SH-SY5Y (cell line): ENCODE measurements around the gene IL16.

Source experiments
- GATA2 ChIP-seq: IDR thresholded peaks from 2 replicates; pipeline ENCODE4 v1.6.1; 2011; ENCODE audit warnings: mild to moderate bottlenecking, low read depth, low read length
- GATA3 ChIP-seq: IDR thresholded peaks from 2 replicates; pipeline ENCODE4 v1.6.1; 2011; ENCODE audit warnings: low read depth, mild to moderate bottlenecking, low read length, moderate library complexity

IL16 gene

DNA sequence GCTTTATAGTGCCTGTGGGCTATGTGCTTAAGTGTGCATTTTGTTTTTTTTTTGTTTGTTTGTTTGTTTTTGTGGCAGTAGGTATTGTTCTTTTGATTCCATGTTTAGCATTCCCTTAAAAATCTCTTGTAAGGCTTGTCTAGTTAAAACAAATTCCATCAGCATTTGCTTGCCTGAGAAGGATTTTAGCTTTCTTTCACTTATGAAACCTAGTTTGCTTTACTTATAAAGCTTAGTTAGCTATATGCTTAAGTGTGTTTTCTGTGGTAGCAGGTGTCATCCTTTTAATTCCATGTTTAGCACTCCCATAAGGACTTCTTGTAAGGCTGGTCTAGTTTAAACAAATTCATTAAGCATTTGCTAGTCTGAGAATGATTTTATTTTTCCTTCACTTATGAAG, 17.3 kb downstream of the IL16 start:
- TF ChIP-seq GATA2, result no peak
- TF ChIP-seq GATA3, result no peak

DNA sequence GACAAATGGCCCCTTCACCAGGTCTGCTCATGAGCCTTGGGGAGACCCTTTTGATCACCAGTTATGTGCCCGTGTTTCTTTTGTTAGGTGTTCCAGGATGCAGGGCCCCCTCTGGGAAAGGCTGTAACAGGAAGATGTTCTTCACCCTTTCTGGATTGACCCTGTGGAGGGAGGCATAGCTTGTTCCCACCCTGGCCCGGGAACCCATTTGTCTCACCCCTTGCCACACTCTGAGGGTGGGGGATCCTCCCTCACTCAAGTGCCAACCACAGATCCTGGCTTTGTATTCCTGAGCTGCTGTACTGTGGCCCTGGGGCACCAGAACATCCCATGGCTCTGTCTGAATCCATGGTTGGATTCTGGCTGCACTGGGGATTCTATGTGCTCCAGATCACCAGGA, 18.9 kb downstream of the IL16 start:
- TF ChIP-seq GATA2 (no peak), GATA3 (no peak)

- TF ChIP-seq GATA3 (no peak), GATA2 (no peak)
These were observed 19.3 kb downstream of the IL16 start for GRCh38 chr15:81215983-81216382.

GRCh38 chr15:81216422-81216821, 19.7 kb downstream of the IL16 start:
- TF ChIP-seq GATA2 (no peak), GATA3 (no peak)

DNA sequence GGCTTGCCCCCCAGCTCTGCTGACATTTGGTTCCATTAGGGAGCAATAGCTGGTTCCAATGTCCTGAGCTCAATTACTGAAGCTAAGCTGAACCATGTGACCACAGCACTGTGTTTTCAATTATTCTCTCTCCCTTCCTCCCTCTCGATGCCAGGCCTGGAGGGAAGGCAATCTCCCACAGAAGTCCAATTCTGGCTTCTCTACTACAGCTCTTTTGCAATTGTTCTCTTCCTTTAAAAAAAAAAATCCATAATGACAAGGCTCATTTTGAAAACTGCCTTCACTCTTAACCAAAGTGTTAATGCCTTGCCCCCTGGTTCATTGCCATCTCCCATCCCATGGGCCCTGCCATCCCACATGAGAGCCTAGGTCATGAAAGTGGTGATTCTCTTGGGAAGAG, 24.8 kb downstream of the IL16 start:
- no peak for TF ChIP-seq GATA3

- TF ChIP-seq GATA2, result no peak
- no peak for TF ChIP-seq GATA3
These were observed 25.3 kb downstream of the IL16 start for GRCh38 chr15:81222007-81222406.

GRCh38 chr15:81223346-81223971, 26.8 kb downstream of the IL16 start:
- TF ChIP-seq GATA3 (no peak), GATA2 (no peak)

GRCh38 chr15:81224232-81224631, 27.6 kb downstream of the IL16 start:
- TF ChIP-seq GATA3 (no peak), GATA2 (no peak)

DNA sequence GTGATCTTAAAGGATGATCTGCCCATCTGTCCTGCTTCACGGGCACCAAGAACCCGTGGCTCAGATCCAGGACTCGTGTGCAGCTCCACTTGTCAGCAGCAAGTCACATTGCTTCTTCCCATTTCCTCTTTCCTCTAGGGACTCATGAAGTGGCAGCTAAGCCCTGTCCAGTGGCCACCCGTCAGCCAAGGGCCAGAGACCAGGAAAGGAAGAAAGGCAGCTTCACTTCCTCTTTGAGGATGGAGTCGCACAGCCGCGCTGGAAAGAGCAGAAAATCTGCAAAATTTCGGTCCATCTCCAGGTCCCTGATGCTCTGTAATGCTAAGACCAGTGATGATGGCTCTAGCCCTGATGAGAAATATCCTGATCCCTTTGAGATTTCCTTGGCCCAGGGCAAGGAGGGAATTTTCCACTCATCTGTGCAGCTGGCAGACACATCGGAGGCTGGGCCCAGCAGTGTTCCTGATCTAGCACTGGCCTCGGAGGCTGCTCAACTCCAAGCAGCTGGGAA, 28.5 kb downstream of the IL16 start:
- no peak for TF ChIP-seq GATA3
- no peak for TF ChIP-seq GATA2

DNA sequence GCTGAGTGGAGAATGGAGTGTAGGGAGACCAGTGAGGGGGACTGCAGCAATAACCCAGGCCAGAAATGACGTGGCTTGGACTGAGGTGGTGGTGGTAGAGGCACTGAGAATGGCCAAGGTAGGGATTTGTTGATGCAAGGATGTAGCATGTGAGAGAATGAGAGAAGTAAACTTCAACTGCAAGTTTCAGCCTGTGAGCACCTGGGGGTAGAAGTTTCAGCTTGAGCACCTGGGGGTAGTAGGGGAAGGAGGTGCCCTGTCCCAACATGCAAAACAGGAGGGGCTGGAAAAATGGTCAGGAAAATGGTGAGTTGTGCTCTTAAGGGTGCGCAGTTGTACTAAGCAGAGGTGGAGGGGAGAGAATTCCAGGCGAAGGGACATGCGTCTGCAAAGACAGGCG, 31.0 kb downstream of the IL16 start:
- TF ChIP-seq GATA3 (no peak), GATA2 (no peak)

DNA sequence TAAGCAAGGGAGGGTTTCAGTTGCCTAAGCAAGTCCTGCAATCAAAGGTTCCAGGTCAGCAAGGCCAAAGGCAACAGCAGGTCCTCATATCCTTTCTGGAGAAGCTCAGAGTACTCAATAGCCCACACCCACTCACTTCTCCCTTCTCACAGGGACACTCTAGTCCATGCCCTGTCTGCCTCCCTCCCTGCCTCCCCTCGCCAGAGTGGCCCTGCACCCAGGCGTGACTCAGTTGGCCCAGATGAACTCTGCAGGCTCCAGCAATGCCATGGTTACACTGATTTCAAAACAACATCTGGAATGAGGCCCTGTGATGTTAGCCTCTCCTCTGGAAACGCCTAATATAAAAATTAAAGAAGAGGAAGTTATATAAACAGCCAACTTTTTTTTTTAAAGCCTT, 32.9 kb downstream of the IL16 start:
- TF ChIP-seq GATA3 (no peak), GATA2 (no peak)

GRCh38 chr15:81235276-81236123, 38.8 kb downstream of the IL16 start:
- TF ChIP-seq GATA2 (no peak), GATA3 (no peak)

- TF ChIP-seq GATA3 (no peak), GATA2 (no peak)
These were observed 42.5 kb downstream of the IL16 start for GRCh38 chr15:81239190-81239589.

DNA sequence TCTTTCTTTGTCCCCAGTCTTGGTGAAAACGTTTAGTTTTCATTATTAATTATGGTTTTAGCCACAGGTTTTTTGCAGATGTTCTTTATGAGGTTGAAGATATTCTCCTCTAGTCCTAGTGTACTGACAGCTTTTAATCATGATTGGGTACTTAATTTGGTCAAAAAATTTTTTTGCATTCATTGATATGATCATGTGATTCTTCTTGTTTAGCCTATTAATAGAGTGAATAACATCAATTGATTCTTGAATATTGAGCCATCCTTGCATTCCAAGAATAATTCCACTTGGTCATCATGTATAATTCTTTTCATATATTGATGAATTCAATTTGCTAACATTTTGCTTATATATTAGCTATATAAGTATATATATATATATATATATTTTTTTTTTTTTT, 46.1 kb downstream of the IL16 start:
- TF ChIP-seq GATA3 (no peak), GATA2 (no peak)

- TF ChIP-seq GATA2, result no peak
- TF ChIP-seq GATA3, result no peak
These were observed 47.6 kb downstream of the IL16 start for GRCh38 chr15:81244306-81244705.

DNA sequence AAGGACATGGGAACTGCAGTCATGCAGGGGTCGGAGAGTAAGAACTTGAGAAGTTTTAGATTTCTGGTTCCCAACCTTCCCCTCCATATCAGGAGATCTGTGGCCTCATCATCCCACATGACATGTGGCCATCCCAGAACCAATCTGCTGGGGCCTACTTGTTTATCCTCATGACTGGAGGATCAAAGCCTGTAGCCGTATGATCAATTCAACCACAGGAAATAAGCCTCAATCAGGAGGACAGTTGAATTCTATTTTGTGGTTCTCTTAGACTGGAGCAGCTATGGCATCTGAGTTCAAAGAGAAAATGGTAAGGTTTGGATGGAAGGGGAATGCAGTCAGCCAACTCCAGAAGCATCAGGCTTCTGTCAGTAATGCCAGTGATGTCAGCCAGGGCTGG, 57.2 kb downstream of the IL16 start:
- TF ChIP-seq GATA2 (no peak), GATA3 (no peak)
